HepG2 (cell line): ENCODE measurements around the gene CLPTM1. TPM values are rescaled to one million over a fixed set of nuclear protein-coding genes. Genes with fewer than 3 reads are reported as not detected.

Experiments used
- ATAC-seq: fragments of 200-7000 bp; cut with Tn5 transposase; 3 replicates; pipeline ENCODE4 v1.9.1; 2020; ENCODE audit warnings: mild to moderate bottlenecking, moderate library complexity
- BruUV-seq: library from RNA; stranded (reverse); fragments of 400-500 nt; replicated peaks from 2 replicates; lab custom pipeline; 2021; lab: Mats Ljungman, UMichigan
- CTCF ChIA-PET: fragments of 300-600 bp; formaldehyde crosslinking; extraction: SDS; loops from one replicate; lab custom pipeline; 2021; ENCODE audit warnings: low total read pairs, inconsistent platforms, low intra/inter-chr PET ratio; lab: Yijun Ruan, JAX
- POLR2A ChIA-PET: fragments of 350-600 bp; sonication (Branson Sonifier 250); formaldehyde crosslinking; loops from one replicate; lab custom pipeline; 2020; ENCODE audit warnings: antibody characterized with exemption, inconsistent platforms; lab: Yijun Ruan, JAX
- DNase-seq: peaks from one replicate; pipeline ENCODE4 v3.0.0-alpha.2; 2015; ENCODE audit warnings: low spot score
- FAIRE-seq: peaks from 3 replicates; lab custom pipeline; 2011; peaks lifted over from hg19 to GRCh38; lab: Jason Lieb, UNC
- H2AFZ ChIP-seq: one replicate; pipeline ENCODE4 v1.6.1; 2011; ENCODE audit warnings: low read length, inconsistent platforms
- H3K27ac ChIP-seq: fragments of 300-600 bp; 3 replicates; pipeline ENCODE4 v1.8.0; 2011; ENCODE audit warnings: mixed run types, mild to moderate bottlenecking, mixed read lengths, low read length, inconsistent platforms; ENCODE audit not compliant: insufficient read depth; ENCODE audit errors: extremely low read length
- H3K27me3 ChIP-seq, 2 experiments: fragments of 200-600 bp in 1 of 2; 2 replicates in 1 of 2; 3 replicates in 1 of 2; pipeline versions ENCODE4 v1.6.0 to v1.8.0; 2011; ENCODE audit warnings: low read length in 2 of 2, mild to moderate bottlenecking in 2 of 2, moderate library complexity in 2 of 2, inconsistent platforms in 1 of 2; ENCODE audit not compliant: insufficient read depth in 2 of 2, control insufficient read depth in 1 of 2
- H3K36me3 ChIP-seq, 2 experiments: fragments of 200-600 bp in 1 of 2; replicated peaks in 1 of 2; 2 replicates in 1 of 2; 3 replicates in 1 of 2; pipeline versions ENCODE4 v1.5.1 to v1.8.0; 2011; ENCODE audit warnings: low read length in 2 of 2, inconsistent platforms in 1 of 2; ENCODE audit not compliant: insufficient read depth in 2 of 2, control insufficient read depth in 1 of 2
- H3K4me1 ChIP-seq: 2 replicates; pipeline ENCODE4 v1.5.1; 2012; ENCODE audit warnings: low read length, inconsistent platforms; ENCODE audit not compliant: insufficient read depth
- H3K4me2 ChIP-seq: 2 replicates; pipeline ENCODE4 v1.6.0; 2011; ENCODE audit warnings: low read depth, low read length, inconsistent platforms
- H3K4me3 ChIP-seq, 3 experiments: fragments of 200-600 bp in 1 of 3; sonication (generic), shearing (Covaris generic) in 1 of 3; replicated peaks in 1 of 3; 2 replicates each; pipeline ENCODE4 v1.5.1; 2011 to 2016; ENCODE audit warnings: low read length in 3 of 3, inconsistent platforms in 2 of 3, low read depth in 2 of 3, mild to moderate bottlenecking in 2 of 3, control low read depth in 1 of 3, mixed read lengths in 1 of 3; ENCODE audit not compliant: insufficient read depth in 1 of 3
- H3K79me2 ChIP-seq: one replicate; pipeline ENCODE4 v1.6.1; 2011; ENCODE audit warnings: low read length, inconsistent platforms; ENCODE audit not compliant: insufficient read depth
- H3K9ac ChIP-seq: 2 replicates; pipeline ENCODE4 v1.6.0; 2011; ENCODE audit warnings: mild to moderate bottlenecking, low read depth, low read length, inconsistent platforms; ENCODE audit not compliant: insufficient read depth
- H3K9me3 ChIP-seq: 2 replicates; pipeline ENCODE4 v1.5.1; 2012; ENCODE audit warnings: mild to moderate bottlenecking, low read length
- H4K20me1 ChIP-seq: 2 replicates; pipeline ENCODE4 v1.6.0; 2011; ENCODE audit warnings: inconsistent platforms, mild to moderate bottlenecking, low read length, moderate library complexity; ENCODE audit not compliant: insufficient read depth
- BRD4 ChIP-seq: sonication (generic); formaldehyde crosslinking; IDR thresholded peaks from 2 replicates; pipeline ENCODE4 v1.4.0; 2020; ENCODE audit warnings: missing genetic modification reagents
- FOXJ3 ChIP-seq: sonication (generic); formaldehyde crosslinking; IDR thresholded peaks from 2 replicates; pipeline ENCODE4 v1.4.0; 2020; ENCODE audit warnings: missing genetic modification reagents, mild to moderate bottlenecking, borderline replicate concordance
- HES4 ChIP-seq: sonication (generic); formaldehyde crosslinking; IDR thresholded peaks from 2 replicates; pipeline ENCODE4 v1.9.0; 2021; ENCODE audit warnings: mild to moderate bottlenecking, missing genetic modification reagents, borderline replicate concordance
- PLRG1 ChIP-seq: fragments of 450-650 bp; conservative IDR thresholded peaks from 2 replicates; pipeline ENCODE4 v1.6.1; 2016
- ZHX2 ChIP-seq, 2 experiments: sonication (generic) in 1 of 2; formaldehyde crosslinking in 1 of 2; IDR thresholded peaks; 2 replicates each; pipeline versions ENCODE4 v1.6.1 to v1.9.0; 2014 to 2022; ENCODE audit warnings: antibody characterized with exemption in 1 of 2, borderline replicate concordance in 1 of 2, inconsistent platforms in 1 of 2, low read depth in 1 of 2, missing genetic modification reagents in 1 of 2
- ZNF275 ChIP-seq: sonication (generic); formaldehyde crosslinking; IDR thresholded peaks from 2 replicates; pipeline ENCODE4 v1.8.0; 2022; ENCODE audit warnings: missing genetic modification reagents, mild to moderate bottlenecking, inconsistent platforms, borderline replicate concordance
- WGBS: methylation state at CpG from one replicate; pipeline ENCODE4 v1.1.6; 2017; ENCODE audit warnings: low lambda C conversion rate; 5-methylcytosine and 5-hydroxymethylcytosine counted together
- in situ Hi-C: cut with HindIII; loops from 2 replicates; pipeline ENCODE4 v1.10.0; 2017; ENCODE audit warnings: low pct_unique_long_range_greater_than_20kb; ENCODE audit not compliant: extremely low pct_ligation_motif_present
- intact Hi-C: fragments of 100-400 bp; cut with micrococcal nuclease; formaldehyde crosslinking; loops from one replicate; pipeline ENCODE4 v1.10.0; 2022; ENCODE audit not compliant: unreplicated experiment
- polyA plus RNA-seq, 8 experiments: library from polyadenylated mRNA; depleted of rRNA in 3 of 8; stranded (reverse) in 7 of 8; unstranded in 1 of 8; fragments of >200 nt; fragmentation: Illumina TruSeq in 4 of 8; extraction: Trizol in 4 of 8; gene quantifications; 2 replicates each; pipeline versions ENCODE4 v1.2.1 to v1.2.3, GENCODE V29; 2011 to 2016; ENCODE audit warnings: low read depth in 4 of 8, missing spikeins in 1 of 8, mixed read lengths in 1 of 8; ENCODE audit not compliant: insufficient read depth in 1 of 8
- total RNA-seq, 5 experiments: library from RNA; depleted of rRNA; stranded (reverse); fragments of >200 nt; fragmentation: Illumina TruSeq; extraction: Trizol; gene quantifications; 2 replicates each; pipeline ENCODE4 v1.2.3, GENCODE V29; 2016; ENCODE audit warnings: low read depth in 1 of 5
- TF ChIP-seq, protein P1 (sequence below): sonication (generic); formaldehyde crosslinking; IDR thresholded peaks from 2 replicates; pipeline ENCODE4 v1.5.0; 2020; ENCODE audit warnings: missing genetic modification reagents

Gene CLPTM1
- total and polyA plus RNA-seq, 2 of the 13 experiments (the other 11 are each of a cell fraction or from before 2014, with no cell fraction given) = 34.9 to 42.8 TPM

DNA sequence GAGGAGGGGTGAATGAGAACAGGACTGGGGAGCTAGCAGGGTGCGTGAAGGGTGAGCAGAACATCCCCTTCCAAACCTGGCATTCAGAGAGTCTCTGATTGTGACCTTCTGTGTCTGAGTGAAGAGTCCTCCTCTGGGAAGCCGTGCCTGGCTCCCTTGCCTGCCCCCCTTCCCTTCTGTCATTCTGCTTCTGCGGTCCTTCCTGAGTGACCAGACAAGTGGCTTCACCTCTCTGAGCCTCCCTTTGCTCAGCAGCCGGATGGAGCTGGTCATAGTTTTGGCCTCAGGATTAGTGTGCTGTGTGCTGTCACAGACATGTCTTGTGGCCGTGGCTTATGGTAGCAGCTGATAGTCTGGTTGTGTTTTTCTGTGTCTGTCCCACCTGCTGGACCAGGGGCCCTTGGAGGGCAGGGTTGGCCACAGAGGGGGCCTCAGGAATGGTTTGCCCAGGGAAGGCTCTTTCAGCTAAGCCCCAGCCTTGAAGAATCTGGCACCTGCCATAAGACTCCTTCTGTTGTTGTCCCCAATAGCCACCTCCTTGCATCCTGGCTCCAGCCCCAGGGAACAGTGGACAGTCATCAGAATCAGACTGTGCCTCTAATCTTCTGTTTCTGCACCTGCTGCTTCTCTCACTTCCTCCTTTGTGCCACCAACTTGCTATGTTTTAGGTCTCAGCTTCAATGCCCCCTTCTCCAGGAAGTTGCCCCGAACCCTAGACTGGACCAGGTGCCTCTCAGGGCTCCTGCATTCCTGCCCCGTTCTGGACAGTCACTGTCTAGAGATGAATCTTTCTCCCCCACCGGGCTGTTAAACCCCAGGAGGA lies 5.9 kb downstream of the CLPTM1 start:
- no peak overlapping the region for H3K9ac ChIP-seq
- no peak overlapping the region for H3K4me2 ChIP-seq
- ChIA-PET CTCF (no interaction called here), POLR2A (no interaction called here)
- H2AFZ ChIP-seq = no peak overlapping the region
- ATAC-seq = no peak
- peaks cover 56% of the 10 kb centered on the region for H3K79me2 ChIP-seq
- no peak for FAIRE-seq
- no peaks in the 10 kb centered on the region for H3K9me3 ChIP-seq
- in situ Hi-C loops = no loop called here
- H3K4me1 ChIP-seq = peaks cover 28% of the 10 kb centered on the region
- H4K20me1 ChIP-seq = peaks cover 14% of the 10 kb centered on the region
- WGBS = 94% methylated on average over 7 of the region's 8 CpGs
- H3K36me3 ChIP-seq = peaks cover 17 to 38% of the 10 kb centered on the region in 2 experiments
- H3K27me3 ChIP-seq = no peaks in the 10 kb centered on the region; a peak in 1 of 5 replicates
- no TSS peak for BruUV-seq
- intact Hi-C loops = no loop called here
- H3K27ac ChIP-seq = no peak overlapping the region
- no peak for DNase-seq
- no peak overlapping the region for H3K4me3 ChIP-seq
- TF ChIP-seq ZNF275 (CRISPR knock-in tag) = no peak
- TF ChIP-seq BRD4 = no peak
- no peak for TF ChIP-seq FOXJ3 (CRISPR knock-in tag)
- TF ChIP-seq, protein P1, sequence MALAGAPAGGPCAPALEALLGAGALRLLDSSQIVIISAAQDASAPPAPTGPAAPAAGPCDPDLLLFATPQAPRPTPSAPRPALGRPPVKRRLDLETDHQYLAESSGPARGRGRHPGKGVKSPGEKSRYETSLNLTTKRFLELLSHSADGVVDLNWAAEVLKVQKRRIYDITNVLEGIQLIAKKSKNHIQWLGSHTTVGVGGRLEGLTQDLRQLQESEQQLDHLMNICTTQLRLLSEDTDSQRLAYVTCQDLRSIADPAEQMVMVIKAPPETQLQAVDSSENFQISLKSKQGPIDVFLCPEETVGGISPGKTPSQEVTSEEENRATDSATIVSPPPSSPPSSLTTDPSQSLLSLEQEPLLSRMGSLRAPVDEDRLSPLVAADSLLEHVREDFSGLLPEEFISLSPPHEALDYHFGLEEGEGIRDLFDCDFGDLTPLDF = no peak
- TF ChIP-seq HES4 (CRISPR knock-in tag) = no peak
- TF ChIP-seq ZHX2 (IDR thresholded peaks at IDR 0.05; ENCODE audit: low read depth) = no peak
- no peak for TF ChIP-seq ZHX2 (CRISPR knock-in tag; IDR thresholded peaks at IDR 0.05; ENCODE audit: borderline replicate concordance)
- no peak for TF ChIP-seq PLRG1
